Fibroblast of mammary gland (primary cell): ENCODE data around the gene FAM117A.

Experiments
- DNase-seq: peaks from one replicate; pipeline ENCODE4 v3.0.0-alpha.2; 2010; ENCODE audit warnings: low read depth
- H3K4me3 ChIP-seq: 2 replicates; pipeline ENCODE4 v1.5.1; 2011; ENCODE audit warnings: low read depth, mild to moderate bottlenecking, low read length, moderate library complexity; ENCODE audit not compliant: control insufficient read depth
- TF ChIP-seq, protein P1 (sequence below): conservative IDR thresholded peaks from 2 replicates; pipeline ENCODE4 v1.5.1; 2011; ENCODE audit warnings: low read depth, low read length, inconsistent platforms; ENCODE audit not compliant: control insufficient read depth, insufficient read depth

Gene FAM117A

DNA sequence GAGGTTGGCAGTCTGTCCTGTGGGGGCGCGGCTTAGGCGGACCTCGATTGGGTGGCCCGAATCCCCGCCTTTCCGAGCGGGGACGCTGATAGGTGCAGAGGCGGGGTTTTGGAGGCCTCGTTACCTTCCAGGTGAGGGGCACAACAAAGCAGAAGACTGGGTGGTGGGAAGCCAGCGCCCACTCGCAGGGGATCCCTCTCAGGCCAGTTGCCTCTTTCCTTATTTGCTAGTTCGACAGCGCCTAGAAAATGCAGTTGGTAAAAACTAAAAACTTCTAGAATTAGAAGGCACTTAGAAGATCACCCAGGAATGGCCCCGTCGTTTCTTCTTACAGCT, 25.3 kb upstream of the FAM117A start:
- peak overlapping the region; percentile 61 for H3K4me3 ChIP-seq
- DNase-seq: no peak
- TF ChIP-seq, protein P1, sequence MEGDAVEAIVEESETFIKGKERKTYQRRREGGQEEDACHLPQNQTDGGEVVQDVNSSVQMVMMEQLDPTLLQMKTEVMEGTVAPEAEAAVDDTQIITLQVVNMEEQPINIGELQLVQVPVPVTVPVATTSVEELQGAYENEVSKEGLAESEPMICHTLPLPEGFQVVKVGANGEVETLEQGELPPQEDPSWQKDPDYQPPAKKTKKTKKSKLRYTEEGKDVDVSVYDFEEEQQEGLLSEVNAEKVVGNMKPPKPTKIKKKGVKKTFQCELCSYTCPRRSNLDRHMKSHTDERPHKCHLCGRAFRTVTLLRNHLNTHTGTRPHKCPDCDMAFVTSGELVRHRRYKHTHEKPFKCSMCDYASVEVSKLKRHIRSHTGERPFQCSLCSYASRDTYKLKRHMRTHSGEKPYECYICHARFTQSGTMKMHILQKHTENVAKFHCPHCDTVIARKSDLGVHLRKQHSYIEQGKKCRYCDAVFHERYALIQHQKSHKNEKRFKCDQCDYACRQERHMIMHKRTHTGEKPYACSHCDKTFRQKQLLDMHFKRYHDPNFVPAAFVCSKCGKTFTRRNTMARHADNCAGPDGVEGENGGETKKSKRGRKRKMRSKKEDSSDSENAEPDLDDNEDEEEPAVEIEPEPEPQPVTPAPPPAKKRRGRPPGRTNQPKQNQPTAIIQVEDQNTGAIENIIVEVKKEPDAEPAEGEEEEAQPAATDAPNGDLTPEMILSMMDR: no peak

DNA sequence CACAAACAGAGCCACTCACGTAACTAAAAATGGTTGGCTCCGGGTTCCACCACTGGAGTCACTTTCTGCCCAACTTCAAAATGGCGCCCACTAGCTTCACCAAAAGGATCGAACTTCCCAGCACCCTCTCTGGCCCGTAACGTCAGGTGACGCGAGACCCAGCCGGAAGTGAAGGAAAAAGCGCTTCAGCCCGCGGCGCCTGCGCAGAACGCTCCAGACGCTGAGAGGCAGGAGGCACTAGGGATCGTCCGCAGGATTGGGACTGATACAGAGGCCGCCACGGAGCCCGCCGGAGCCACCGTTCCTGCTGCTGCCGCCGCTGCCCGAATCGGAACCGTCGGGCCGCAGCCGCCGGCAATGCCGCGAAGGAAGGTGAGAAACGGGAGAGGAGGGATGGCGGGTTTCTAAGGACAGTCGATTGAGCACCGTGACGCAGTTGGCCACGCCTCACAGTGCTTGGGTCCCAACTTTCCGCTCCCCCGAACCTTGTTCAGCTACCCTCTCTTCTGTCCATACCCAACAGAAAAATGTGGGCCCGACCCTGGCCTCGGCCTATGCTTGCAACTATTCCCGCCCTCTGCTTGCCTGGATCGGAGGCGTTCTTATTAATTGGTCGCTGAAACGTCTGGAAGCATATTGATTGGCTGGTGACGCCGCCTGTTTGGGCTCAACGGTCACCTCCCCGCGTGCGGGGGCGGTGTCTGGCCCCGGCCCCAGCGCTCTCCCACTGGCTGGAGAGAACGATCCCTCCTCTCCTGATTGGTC, 24.7 kb upstream of the FAM117A start, which contains the start of gene KAT7:
Gene KAT7 (plus strand): TSS at position 204 of the 765 bp plus-strand sequence. CDS start 154 bp downstream, at position 358.
- peak; percentile 99 for DNase-seq
- TF ChIP-seq, protein P1: no peak
- H3K4me3 ChIP-seq: peak within 1 kb of the TSS; percentile 98

- H3K4me3 ChIP-seq: peak overlapping the region; percentile 98
- DNase-seq: no peak
- TF ChIP-seq, protein P1: no peak
Observed at GRCh38 chr17:49787884-49788477, 24.1 kb upstream of the FAM117A start.

DNA sequence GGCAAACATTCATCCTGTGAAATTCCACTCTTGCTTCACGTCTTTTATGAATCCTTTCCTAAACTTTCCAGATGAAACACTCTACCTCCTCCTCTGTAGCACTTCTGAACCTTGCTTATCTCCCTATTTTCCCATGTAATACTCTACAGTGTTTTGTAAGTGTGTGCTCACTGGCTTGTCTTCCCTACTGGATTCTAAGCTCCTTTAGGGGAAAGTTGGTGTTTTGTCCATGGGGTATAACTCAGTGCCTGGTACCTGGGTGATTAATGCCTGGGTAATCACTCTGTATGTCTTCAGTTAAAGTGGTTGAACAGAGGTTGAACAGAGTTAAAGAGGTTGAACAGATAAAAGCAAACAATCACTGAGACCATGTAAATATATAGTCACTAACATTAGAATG, 20.7 kb upstream of the FAM117A start:
- no peak for DNase-seq
- TF ChIP-seq, protein P1: no peak
- H3K4me3 ChIP-seq: no peak overlapping the region

- DNase-seq: no peak
- TF ChIP-seq, protein P1: no peak
- no peak overlapping the region for H3K4me3 ChIP-seq
Observed at GRCh38 chr17:49783791-49784190, 19.9 kb upstream of the FAM117A start.

DNA sequence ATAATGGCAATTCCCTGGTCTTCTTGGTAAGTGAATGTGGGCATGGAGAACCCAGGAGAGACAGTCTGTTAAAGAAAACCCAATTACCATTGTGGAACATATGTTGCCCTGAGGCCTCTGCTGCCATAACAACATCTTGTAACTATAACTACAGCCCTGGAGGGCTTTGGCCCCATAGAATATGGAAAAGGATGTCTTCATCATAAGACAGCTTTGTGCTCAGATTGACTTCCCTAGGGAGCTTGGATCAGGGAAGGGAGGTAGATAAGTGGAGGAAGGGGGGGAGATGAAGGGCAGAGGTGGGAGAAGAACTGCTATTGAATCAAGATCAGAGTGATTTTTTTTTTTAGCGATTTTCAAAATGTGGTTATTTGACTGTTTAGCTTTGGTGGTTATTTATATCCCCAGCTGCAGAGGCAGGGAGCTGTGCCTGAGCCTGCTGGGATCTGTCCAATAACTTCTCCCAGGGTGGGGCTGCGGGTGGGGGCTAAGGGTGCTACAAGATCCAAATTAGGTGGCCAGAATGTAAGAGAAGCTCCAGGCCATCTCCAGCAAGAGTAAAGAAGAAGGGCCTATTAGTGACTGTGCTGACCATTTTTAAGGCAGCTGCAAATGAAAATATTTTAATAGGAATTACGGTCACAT, 19.3 kb upstream of the FAM117A start:
- TF ChIP-seq, protein P1: no peak
- DNase-seq: no peak
- H3K4me3 ChIP-seq: no peak overlapping the region
